B cell (primary cell): ENCODE data around the gene TMEM69.

Source experiments
- EZH2 ChIP-seq: IDR thresholded peaks from 2 replicates; pipeline ENCODE4 v1.6.1; 2012; ENCODE audit warnings: borderline replicate concordance, low read depth, mild to moderate bottlenecking, moderate library complexity, low read length; ENCODE audit not compliant: insufficient read depth, poor library complexity, severe bottlenecking
- TF ChIP-seq, protein P1 (sequence below): fragments of 200-600 bp; IDR thresholded peaks from one replicate; pipeline ENCODE4 v1.8.0; 2022; ENCODE audit warnings: antibody characterized with exemption, mild to moderate bottlenecking

DNA sequence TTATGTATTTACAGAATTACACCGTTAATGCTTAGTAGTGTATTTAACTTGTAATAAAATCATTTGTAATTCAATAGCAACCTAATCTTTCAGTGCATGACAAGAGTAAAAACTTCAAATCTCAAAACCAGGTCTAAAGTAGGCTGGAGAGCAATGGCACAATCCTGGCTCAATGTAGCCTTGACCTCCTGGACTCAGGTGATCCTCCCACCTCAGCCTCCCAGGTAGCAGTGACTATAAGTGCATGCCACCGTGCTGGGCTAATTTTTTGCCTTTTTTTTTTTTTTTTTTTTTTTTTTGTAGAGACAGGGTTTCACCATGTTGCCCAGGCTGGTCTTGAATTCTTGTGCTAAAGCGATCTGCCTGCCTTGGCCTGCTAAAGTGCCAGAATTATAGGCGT, 51.2 kb downstream of the TMEM69 start:
- TF ChIP-seq, protein P1, sequence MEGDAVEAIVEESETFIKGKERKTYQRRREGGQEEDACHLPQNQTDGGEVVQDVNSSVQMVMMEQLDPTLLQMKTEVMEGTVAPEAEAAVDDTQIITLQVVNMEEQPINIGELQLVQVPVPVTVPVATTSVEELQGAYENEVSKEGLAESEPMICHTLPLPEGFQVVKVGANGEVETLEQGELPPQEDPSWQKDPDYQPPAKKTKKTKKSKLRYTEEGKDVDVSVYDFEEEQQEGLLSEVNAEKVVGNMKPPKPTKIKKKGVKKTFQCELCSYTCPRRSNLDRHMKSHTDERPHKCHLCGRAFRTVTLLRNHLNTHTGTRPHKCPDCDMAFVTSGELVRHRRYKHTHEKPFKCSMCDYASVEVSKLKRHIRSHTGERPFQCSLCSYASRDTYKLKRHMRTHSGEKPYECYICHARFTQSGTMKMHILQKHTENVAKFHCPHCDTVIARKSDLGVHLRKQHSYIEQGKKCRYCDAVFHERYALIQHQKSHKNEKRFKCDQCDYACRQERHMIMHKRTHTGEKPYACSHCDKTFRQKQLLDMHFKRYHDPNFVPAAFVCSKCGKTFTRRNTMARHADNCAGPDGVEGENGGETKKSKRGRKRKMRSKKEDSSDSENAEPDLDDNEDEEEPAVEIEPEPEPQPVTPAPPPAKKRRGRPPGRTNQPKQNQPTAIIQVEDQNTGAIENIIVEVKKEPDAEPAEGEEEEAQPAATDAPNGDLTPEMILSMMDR = no peak
- TF ChIP-seq EZH2 = no peak
